ENCODE data around the gene GOLGA7B. TPM values are rescaled to one million over a fixed set of nuclear protein-coding genes. Genes with fewer than 3 reads are reported as not detected.

GOLGA7B gene
- total and polyA plus RNA-seq, 9 of the 15 experiments (the other 6 are each of a cell fraction or from before 2014, with no cell fraction given): 0.03 to 0.07 (median 0.04) TPM; not detected in 3

- TF ChIP-seq, protein P1, sequence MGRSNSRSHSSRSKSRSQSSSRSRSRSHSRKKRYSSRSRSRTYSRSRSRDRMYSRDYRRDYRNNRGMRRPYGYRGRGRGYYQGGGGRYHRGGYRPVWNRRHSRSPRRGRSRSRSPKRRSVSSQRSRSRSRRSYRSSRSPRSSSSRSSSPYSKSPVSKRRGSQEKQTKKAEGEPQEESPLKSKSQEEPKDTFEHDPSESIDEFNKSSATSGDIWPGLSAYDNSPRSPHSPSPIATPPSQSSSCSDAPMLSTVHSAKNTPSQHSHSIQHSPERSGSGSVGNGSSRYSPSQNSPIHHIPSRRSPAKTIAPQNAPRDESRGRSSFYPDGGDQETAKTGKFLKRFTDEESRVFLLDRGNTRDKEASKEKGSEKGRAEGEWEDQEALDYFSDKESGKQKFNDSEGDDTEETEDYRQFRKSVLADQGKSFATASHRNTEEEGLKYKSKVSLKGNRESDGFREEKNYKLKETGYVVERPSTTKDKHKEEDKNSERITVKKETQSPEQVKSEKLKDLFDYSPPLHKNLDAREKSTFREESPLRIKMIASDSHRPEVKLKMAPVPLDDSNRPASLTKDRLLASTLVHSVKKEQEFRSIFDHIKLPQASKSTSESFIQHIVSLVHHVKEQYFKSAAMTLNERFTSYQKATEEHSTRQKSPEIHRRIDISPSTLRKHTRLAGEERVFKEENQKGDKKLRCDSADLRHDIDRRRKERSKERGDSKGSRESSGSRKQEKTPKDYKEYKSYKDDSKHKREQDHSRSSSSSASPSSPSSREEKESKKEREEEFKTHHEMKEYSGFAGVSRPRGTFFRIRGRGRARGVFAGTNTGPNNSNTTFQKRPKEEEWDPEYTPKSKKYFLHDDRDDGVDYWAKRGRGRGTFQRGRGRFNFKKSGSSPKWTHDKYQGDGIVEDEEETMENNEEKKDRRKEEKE (IDR thresholded peaks at IDR 0.05; ENCODE audit: borderline replicate concordance in 1 of 2, control insufficient read depth in 1 of 2, low read depth in 2 of 2, low read length in 1 of 2): no peak
- TF ChIP-seq, protein P2, sequence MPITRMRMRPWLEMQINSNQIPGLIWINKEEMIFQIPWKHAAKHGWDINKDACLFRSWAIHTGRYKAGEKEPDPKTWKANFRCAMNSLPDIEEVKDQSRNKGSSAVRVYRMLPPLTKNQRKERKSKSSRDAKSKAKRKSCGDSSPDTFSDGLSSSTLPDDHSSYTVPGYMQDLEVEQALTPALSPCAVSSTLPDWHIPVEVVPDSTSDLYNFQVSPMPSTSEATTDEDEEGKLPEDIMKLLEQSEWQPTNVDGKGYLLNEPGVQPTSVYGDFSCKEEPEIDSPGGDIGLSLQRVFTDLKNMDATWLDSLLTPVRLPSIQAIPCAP (CRISPR knock-in tag; IDR thresholded peaks at IDR 0.05; ENCODE audit: borderline replicate concordance): no peak
- TF ChIP-seq THRA (IDR thresholded peaks at IDR 0.05): no peak
Observed at GRCh38 chr10:97861097-97861750, 11.6 kb downstream of the GOLGA7B start (continued).

Measured in K562 (cell line).